Panc1 (cell line): ENCODE measurements around the gene LRP1B. TPM values are rescaled to one million over a fixed set of nuclear protein-coding genes. Genes with fewer than 3 reads are reported as not detected.

Experiments
- ATAC-seq: fragments of 200-7000 bp; cut with Tn5 transposase; 2 replicates; pipeline ENCODE4 v1.9.1; 2020; ENCODE audit warnings: mild to moderate bottlenecking, moderate library complexity
- BruUV-seq: library from RNA; stranded (reverse); fragments of 400-500 nt; replicated peaks from 2 replicates; lab custom pipeline; 2021; lab: Mats Ljungman, UMichigan
- CTCF ChIA-PET: fragments of 300-600 bp; sonication (Branson Sonifier 250); formaldehyde crosslinking; loops from one replicate; lab custom pipeline; 2022; ENCODE audit warnings: antibody characterized with exemption; lab: Charles Lee
- POLR2A ChIA-PET: fragments of 300-600 bp; sonication (Branson Sonifier 250); formaldehyde crosslinking; loops from one replicate; lab custom pipeline; 2022; ENCODE audit warnings: antibody characterized with exemption; lab: Charles Lee
- DNase-seq: peaks from one replicate; pipeline ENCODE4 v3.0.0-alpha.2; 2010; ENCODE audit warnings: low read depth, low spot score
- H3K27ac ChIP-seq: 2 replicates; pipeline ENCODE4 v1.5.1; 2011; ENCODE audit warnings: mild to moderate bottlenecking, low read length, inconsistent platforms
- H3K27me3 ChIP-seq: fragments of 200-500 bp; sonication (Bioruptor generic); 2 replicates; pipeline ENCODE4 v1.6.0; 2014; ENCODE audit warnings: low read length, inconsistent platforms; ENCODE audit not compliant: control insufficient read depth, insufficient read depth
- H3K36me3 ChIP-seq: fragments of 200-500 bp; sonication (Bioruptor generic); 2 replicates; pipeline ENCODE4 v1.5.1; 2014; ENCODE audit warnings: inconsistent platforms, mild to moderate bottlenecking, low read length, moderate library complexity; ENCODE audit not compliant: control insufficient read depth, insufficient read depth
- H3K4me1 ChIP-seq: 2 replicates; pipeline ENCODE4 v1.5.1; 2011; ENCODE audit warnings: inconsistent platforms, mild to moderate bottlenecking, low read length, moderate library complexity; ENCODE audit not compliant: control insufficient read depth, insufficient read depth
- H3K4me3 ChIP-seq, 2 experiments: 2 replicates each; pipeline ENCODE4 v1.5.1; 2011 to 2012; ENCODE audit warnings: low read depth in 2 of 2, low read length in 2 of 2, mild to moderate bottlenecking in 2 of 2, inconsistent platforms in 1 of 2, moderate library complexity in 1 of 2
- H3K9me3 ChIP-seq: fragments of 200-500 bp; sonication (Bioruptor generic); 2 replicates; pipeline ENCODE4 v1.5.1; 2014; ENCODE audit warnings: low read depth, mild to moderate bottlenecking, inconsistent platforms, low read length, moderate library complexity; ENCODE audit not compliant: control insufficient read depth, insufficient read depth
- POLR2AphosphoS5 ChIP-seq: IDR thresholded peaks from 2 replicates; pipeline ENCODE4 v1.6.1; 2012; ENCODE audit warnings: mild to moderate bottlenecking, low read depth, low read length, moderate library complexity
- SIN3A ChIP-seq: IDR thresholded peaks from 2 replicates; pipeline ENCODE4 v1.6.1; 2012; ENCODE audit warnings: low read depth, mild to moderate bottlenecking, low read length, moderate library complexity, borderline replicate concordance; ENCODE audit not compliant: insufficient read depth
- TCF7L2 ChIP-seq: IDR thresholded peaks from 2 replicates; pipeline ENCODE4 v1.6.1; 2011; ENCODE audit warnings: mild to moderate bottlenecking, low read depth, low read length, inconsistent platforms
- in situ Hi-C: cut with HindIII; loops from 2 replicates; pipeline ENCODE4 v1.10.0; 2016; ENCODE audit warnings: low sequenced_read_pairs, low pct_unique_long_range_greater_than_20kb
- intact Hi-C: fragments of 100-400 bp; cut with micrococcal nuclease; formaldehyde crosslinking; loops from one replicate; pipeline ENCODE4 v1.10.0; 2022; ENCODE audit not compliant: unreplicated experiment
- total RNA-seq: library from RNA; stranded (reverse); gene quantifications from one replicate; pipeline ENCODE4 v1.2.1, GENCODE V29; 2021; ENCODE audit not compliant: unreplicated experiment
- TF ChIP-seq, protein P1 (sequence below): fragments of 450-650 bp; IDR thresholded peaks from 2 replicates; pipeline ENCODE4 v1.5.1; 2017; ENCODE audit warnings: mild to moderate bottlenecking
- TF ChIP-seq, protein P2 (sequence below), 2 experiments: IDR thresholded peaks; 2 replicates each; pipeline ENCODE4 v1.6.1; 2011 to 2012; ENCODE audit warnings: low read depth in 2 of 2, control low read depth in 1 of 2, low read length in 1 of 2, mild to moderate bottlenecking in 1 of 2, moderate library complexity in 1 of 2; ENCODE audit not compliant: insufficient read depth in 1 of 2

The LRP1B gene
- total RNA-seq, 1 experiment from 2014 or later, result 0.54 TPM

DNA sequence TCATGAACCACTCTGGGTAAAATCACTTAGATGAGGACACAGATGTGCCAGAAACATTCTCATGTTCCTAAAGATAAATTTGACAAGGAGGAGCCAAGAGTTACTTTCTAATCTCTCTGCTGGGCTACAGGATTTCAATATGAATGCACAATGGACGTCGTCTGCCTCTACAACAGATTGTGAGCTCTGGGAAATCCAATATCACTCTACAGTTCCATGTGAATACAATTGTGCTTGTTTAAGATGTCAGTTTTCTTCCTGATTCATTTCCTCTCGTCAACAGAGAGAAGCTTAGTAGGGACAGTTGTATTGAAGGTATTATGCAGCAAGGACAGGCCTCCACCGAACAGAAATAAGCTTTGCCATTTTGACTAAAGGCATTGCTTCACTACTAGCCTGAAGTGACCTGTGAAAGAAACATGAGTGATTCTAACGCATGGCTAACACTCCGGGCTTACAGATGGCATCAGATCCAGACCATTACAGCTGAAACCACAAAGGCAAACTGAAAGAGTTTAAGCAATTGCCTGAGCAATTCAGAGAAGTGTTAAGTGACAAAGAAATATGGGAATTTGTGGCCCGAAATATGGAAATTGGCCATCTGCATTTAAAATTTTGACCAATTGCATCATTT lies 1591.5 kb downstream of the LRP1B start:
- Histone ChIP-seq H3K27ac (no peak overlapping the region), H3K4me1 (no peaks in the 10 kb centered on the region), H3K36me3 (no peaks in the 10 kb centered on the region), H3K9me3 (no peaks in the 10 kb centered on the region), H3K4me3 (no peak overlapping the region), H3K27me3 (no peaks in the 10 kb centered on the region)
- ATAC-seq (no peak), DNase-seq (no peak)
- ChIA-PET CTCF (no interaction called here), POLR2A (no interaction called here)
- in situ Hi-C loops, result no loop called here
- BruUV-seq, result no TSS peak
- TF ChIP-seq SIN3A, result no peak
- TF ChIP-seq, protein P1, sequence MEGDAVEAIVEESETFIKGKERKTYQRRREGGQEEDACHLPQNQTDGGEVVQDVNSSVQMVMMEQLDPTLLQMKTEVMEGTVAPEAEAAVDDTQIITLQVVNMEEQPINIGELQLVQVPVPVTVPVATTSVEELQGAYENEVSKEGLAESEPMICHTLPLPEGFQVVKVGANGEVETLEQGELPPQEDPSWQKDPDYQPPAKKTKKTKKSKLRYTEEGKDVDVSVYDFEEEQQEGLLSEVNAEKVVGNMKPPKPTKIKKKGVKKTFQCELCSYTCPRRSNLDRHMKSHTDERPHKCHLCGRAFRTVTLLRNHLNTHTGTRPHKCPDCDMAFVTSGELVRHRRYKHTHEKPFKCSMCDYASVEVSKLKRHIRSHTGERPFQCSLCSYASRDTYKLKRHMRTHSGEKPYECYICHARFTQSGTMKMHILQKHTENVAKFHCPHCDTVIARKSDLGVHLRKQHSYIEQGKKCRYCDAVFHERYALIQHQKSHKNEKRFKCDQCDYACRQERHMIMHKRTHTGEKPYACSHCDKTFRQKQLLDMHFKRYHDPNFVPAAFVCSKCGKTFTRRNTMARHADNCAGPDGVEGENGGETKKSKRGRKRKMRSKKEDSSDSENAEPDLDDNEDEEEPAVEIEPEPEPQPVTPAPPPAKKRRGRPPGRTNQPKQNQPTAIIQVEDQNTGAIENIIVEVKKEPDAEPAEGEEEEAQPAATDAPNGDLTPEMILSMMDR, result no peak
- TF ChIP-seq POLR2AphosphoS5, result no peak
- no peak for TF ChIP-seq TCF7L2
- TF ChIP-seq, protein P2, sequence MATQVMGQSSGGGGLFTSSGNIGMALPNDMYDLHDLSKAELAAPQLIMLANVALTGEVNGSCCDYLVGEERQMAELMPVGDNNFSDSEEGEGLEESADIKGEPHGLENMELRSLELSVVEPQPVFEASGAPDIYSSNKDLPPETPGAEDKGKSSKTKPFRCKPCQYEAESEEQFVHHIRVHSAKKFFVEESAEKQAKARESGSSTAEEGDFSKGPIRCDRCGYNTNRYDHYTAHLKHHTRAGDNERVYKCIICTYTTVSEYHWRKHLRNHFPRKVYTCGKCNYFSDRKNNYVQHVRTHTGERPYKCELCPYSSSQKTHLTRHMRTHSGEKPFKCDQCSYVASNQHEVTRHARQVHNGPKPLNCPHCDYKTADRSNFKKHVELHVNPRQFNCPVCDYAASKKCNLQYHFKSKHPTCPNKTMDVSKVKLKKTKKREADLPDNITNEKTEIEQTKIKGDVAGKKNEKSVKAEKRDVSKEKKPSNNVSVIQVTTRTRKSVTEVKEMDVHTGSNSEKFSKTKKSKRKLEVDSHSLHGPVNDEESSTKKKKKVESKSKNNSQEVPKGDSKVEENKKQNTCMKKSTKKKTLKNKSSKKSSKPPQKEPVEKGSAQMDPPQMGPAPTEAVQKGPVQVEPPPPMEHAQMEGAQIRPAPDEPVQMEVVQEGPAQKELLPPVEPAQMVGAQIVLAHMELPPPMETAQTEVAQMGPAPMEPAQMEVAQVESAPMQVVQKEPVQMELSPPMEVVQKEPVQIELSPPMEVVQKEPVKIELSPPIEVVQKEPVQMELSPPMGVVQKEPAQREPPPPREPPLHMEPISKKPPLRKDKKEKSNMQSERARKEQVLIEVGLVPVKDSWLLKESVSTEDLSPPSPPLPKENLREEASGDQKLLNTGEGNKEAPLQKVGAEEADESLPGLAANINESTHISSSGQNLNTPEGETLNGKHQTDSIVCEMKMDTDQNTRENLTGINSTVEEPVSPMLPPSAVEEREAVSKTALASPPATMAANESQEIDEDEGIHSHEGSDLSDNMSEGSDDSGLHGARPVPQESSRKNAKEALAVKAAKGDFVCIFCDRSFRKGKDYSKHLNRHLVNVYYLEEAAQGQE (IDR thresholded peaks at IDR 0.05; ENCODE audit: insufficient read depth in 1 of 2, low read depth in 2 of 2, low read length in 1 of 2), result no peak
- intact Hi-C loops, result no loop called here

DNA sequence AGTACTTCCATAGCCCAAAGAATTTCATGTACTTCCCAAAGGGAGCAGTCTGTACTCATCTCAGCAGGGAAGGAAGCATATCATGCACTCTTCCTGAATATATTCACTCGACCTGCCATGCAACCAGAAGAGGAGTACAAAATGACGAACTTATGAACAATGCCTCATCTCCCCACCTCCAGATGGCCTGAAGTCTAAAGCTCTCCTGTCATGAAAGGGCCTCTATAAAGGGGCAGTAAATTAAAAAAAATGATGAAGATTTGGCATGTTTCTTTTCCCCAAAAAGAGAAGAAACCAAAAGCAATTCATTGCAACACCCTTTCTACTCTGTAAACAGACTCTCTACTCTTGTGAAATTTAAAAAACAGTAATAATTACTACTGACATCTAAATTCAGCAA lies 1601.1 kb downstream of the LRP1B start:
- in situ Hi-C loops, result no loop called here
- Histone ChIP-seq H3K27me3 (no peaks in the 10 kb centered on the region), H3K36me3 (no peaks in the 10 kb centered on the region), H3K27ac (no peak overlapping the region), H3K4me1 (no peaks in the 10 kb centered on the region), H3K4me3 (no peak overlapping the region), H3K9me3 (no peaks in the 10 kb centered on the region)
- DNase-seq (no peak), ATAC-seq (no peak)
- POLR2A ChIA-PET, result no interaction called here
- TF ChIP-seq SIN3A, result no peak
- TF ChIP-seq, protein P2 (IDR thresholded peaks at IDR 0.05; ENCODE audit: insufficient read depth in 1 of 2, low read depth in 2 of 2, low read length in 1 of 2), result no peak
- TF ChIP-seq POLR2AphosphoS5, result no peak
- TF ChIP-seq, protein P1, result no peak
- TF ChIP-seq TCF7L2, result no peak
- intact Hi-C loops, result no loop called here
- CTCF ChIA-PET, result no interaction called here
- BruUV-seq, result no TSS peak
